ENCODE results near the gene SHC2.

Gene SHC2, protein sequence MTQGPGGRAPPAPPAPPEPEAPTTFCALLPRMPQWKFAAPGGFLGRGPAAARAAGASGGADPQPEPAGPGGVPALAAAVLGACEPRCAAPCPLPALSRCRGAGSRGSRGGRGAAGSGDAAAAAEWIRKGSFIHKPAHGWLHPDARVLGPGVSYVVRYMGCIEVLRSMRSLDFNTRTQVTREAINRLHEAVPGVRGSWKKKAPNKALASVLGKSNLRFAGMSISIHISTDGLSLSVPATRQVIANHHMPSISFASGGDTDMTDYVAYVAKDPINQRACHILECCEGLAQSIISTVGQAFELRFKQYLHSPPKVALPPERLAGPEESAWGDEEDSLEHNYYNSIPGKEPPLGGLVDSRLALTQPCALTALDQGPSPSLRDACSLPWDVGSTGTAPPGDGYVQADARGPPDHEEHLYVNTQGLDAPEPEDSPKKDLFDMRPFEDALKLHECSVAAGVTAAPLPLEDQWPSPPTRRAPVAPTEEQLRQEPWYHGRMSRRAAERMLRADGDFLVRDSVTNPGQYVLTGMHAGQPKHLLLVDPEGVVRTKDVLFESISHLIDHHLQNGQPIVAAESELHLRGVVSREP

DNA sequence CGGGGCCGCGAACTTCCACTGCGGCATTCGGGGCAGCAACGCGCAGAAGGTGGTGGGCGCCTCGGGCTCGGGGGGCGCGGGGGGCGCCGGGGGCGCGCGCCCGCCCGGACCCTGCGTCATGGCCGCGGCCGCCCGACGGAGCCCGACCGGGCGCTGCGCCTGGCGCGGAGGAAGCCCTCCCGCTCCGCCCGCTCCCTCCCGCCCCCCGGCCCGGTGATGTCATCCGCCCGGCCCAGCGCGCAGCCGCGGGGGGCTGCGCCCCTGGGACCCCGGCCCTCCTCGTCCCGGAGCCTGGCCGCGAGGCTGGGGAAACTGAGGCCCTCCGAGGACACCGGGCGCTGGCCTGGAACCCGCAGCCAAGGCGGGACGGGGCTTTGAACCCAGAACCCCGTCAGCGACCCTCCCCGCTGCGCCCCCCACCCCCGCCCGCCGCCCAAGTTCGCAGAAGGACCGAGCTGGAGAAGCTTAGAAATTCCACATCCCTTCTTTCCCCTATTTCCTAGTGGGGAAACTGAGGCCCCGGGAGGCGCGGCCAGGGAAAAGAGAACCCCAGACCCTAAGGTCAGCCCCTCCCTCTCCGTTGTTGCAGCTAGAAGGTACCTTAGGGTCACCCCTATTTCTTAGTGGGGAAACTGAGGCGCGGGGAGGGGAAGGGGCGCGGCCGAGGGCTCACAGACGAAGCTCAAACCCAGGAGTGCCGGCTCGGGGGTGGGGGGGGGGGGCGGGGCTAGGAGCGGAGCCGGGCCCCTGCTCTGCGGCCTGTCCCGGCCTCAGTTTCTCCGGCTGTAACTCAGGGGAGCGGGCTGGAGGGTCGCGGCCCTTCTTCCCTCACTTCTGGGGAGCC, at the start of gene SHC2:
Gene SHC2, minus strand, starts transcription at position 157 of the 844 bp plus-strand sequence. Its CDS starts 37 bp downstream, at position 120.
- no peak for FAIRE-seq

GRCh38 chr19:508204-509150, 47.6 kb upstream of the SHC2 start:
- no peak for FAIRE-seq

DNA sequence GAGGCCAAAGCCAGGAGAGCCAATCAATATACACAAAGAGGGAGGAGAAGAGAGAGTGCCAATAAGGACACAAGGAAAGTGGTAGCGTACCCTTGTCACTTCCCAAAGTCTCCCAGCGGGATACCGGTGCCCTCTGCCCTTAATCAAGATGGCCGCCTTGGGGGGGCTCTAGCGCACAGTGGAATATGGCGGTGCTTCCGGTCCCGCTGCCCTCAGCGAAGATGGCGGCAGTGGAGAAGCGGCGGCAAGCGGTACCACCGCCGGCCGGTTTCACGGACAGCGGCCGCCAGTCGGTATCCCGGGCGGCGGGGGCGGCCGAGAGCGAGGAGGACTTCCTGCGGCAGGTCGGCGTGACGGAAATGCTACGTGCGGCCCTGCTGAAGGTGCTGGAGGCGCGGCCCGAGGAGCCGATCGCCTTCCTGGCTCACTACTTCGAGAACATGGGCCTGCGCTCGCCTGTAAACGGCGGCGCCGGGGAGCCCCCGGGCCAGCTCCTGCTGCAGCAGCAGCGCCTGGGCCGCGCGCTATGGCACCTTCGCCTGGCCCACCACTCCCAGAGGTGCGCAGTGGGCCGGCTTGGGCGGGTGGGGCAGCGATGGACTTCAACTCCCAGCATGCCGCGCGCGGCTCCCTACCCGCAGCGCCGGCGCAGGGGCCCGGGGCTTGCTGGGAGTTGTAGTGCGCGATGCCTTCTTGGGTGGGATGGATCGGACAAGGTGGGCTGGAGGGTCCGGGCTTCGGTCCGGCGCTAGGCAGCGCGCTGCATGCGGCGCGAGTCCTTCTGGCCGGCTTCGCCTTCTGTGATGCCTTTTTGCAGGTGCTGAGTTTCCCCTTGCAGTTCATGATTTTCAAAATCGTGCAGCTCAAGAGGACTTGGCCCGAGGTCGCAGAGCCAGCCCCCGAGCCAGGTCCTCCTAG, 46.7 kb upstream of the SHC2 start, which contains the start of gene TPGS1:
Gene TPGS1, plus strand, starts transcription at position 212 of the 918 bp plus-strand sequence. Its CDS starts 10 bp downstream, at position 222.
- peak; percentile 99 for FAIRE-seq

DNA sequence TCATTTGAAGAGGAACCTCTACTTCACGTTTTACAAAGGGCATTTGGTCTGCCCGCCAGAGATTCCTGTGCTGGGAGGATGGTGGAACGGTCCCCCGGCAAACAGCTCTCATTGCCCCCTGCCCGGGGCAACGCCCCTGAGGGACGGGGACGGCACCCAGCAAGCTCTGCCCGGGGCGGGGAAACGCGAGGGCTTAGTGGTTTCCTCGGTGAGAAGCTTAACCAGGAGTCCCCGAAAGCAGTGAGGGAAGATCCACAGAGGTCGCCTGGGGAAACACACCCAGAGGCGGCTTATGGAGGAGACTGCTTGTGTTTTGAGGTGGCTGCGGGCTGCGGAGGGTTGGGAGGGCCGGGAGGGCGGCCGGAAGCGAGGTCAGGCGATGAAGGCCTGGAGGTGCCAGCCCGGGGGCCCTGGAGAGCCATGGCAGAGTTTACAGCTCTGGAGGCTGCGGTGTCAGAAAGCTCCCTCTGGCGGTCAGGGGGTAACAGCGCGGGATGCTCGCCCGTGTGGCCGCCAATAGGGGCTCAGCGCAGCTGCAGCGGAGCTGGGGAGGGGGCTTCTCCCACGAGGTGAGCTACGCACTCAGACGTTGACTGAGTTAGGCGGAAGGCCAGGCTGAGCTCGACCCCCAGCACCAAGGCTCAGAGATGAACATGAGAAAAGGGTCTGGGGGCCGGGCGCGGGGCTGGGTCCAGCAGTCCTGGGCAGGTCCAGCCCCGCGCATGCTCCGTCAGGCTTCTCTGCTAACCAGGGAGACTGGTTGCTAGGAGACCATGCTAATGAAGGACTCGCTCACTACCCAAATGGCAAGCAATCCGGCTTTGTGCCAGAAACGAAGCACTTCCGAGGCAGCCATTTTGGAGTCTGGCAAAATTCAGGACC, 45.8 kb upstream of the SHC2 start:
- no peak for FAIRE-seq

DNA sequence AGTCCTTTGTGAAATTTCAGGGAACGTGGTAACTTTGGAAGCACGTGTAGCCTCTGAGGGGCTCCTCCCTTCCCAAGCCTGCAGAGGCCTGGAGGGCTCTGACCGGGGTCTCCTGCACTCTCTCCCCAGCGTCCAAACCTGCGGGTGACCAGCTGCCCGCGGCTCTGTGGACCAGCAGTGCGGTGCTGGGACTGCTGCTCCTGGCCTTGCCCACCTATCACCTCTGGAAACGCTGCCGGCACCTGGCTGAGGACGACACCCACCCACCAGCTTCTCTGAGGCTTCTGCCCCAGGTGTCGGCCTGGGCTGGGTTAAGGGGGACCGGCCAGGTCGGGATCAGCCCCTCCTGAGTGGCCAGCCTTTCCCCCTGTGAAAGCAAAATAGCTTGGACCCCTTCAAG, 43.8 kb upstream of the SHC2 start:
- FAIRE-seq, result no peak

DNA sequence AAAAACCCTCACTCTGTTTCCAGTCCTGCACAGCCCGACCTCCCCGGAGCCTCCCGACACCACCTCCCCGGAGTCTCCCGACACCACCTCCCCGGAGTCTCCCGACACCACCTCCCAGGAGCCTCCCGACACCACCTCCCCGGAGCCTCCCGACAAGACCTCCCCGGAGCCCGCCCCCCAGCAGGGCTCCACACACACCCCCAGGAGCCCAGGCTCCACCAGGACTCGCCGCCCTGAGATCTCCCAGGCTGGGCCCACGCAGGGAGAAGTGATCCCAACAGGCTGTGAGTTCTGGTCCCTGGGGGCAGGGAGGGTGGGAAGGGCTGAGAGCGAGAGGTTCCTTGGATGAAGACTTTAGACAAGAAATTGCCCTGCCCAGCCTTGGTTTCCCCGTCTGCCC, 40.8 kb upstream of the SHC2 start:
- FAIRE-seq, result no peak

- no peak for FAIRE-seq
Measured at GRCh38 chr19:498977-499623, 38.3 kb upstream of the SHC2 start.

DNA sequence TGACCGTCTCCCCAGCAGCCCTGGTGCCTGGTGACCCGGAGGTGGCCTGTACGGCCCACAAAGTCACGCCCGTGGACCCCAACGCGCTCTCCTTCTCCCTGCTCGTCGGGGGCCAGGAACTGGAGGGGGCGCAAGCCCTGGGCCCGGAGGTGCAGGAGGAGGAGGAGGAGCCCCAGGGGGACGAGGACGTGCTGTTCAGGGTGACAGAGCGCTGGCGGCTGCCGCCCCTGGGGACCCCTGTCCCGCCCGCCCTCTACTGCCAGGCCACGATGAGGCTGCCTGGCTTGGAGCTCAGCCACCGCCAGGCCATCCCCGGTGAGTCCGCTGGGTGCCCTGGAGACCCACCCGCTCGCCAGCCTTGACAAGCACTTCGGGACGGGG, 37.7 kb upstream of the SHC2 start:
- FAIRE-seq, result no peak

DNA sequence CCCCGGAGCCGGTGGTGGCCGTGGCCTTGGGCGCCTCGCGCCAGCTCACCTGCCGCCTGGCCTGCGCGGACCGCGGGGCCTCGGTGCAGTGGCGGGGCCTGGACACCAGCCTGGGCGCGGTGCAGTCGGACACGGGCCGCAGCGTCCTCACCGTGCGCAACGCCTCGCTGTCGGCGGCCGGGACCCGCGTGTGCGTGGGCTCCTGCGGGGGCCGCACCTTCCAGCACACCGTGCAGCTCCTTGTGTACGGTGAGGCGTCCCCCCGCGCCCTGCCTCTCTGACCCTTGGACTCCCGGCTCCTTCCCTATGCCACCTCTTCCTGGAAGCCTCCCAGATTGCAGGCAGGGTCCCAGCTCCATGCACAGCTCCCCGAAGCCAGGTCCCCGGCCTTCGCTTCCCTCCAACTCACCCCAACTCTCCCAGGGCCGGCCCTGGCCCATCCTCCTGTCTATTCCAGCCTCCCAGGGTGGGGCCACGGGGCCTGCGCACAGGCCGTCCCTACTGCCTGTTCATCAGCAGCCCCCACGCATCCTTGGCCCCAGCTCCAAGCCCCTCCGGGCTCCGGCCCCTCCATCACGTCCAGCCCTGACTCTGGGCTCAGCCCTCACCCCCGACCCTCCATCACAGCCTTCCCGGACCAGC, 37.2 kb upstream of the SHC2 start:
- FAIRE-seq, result no peak

- no peak for FAIRE-seq
Measured at GRCh38 chr19:497491-497868, 36.6 kb upstream of the SHC2 start.

- FAIRE-seq, result no peak
Measured at GRCh38 chr19:496986-497385, 36.2 kb upstream of the SHC2 start.

- FAIRE-seq, result no peak
Measured at GRCh38 chr19:496112-496665, 35.4 kb upstream of the SHC2 start, which contains the start of gene MADCAM1. MADCAM1 (plus strand) TSS chr19:496486; CDS start chr19:496500, 14 bp downstream.

DNA sequence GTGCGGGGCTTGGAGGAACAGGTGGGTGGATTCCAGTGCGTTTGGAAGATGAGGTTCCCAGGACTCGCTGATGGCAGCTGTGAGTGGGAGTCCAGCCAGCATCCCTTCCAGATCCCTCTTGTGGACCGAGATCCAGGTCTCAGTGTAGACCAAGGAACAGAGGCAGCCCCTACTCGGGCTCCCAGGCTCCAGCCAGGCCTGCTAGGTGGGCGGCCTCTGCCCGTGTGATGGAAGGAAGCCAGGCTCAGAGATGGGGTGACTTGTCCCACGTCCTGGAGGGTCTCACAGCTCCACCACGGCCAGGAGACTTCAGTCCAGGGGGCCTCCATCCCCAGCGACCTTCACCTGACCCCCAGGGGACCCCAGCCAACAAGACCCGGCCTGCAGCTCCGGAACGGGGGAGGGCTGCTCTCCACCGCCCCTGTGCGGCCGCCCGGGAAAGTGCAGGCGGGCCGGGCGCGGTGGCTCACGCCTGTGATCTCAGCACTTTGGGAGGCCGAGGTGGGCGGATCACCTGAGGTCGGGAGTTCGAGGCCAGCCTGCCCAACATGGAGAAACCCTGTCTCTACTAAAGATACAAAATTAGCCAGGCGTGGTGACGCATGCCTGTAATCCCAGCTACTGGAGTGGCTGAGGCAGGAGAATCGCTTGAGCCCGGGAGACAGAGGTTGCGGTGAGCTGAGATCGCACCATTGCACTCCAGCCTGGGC, 34.7 kb upstream of the SHC2 start:
- no peak for FAIRE-seq

- FAIRE-seq, result no peak
Measured at GRCh38 chr19:495081-495401, 34.2 kb upstream of the SHC2 start.

GRCh38 chr19:494171-495080, 33.6 kb upstream of the SHC2 start:
- FAIRE-seq, result no peak

DNA sequence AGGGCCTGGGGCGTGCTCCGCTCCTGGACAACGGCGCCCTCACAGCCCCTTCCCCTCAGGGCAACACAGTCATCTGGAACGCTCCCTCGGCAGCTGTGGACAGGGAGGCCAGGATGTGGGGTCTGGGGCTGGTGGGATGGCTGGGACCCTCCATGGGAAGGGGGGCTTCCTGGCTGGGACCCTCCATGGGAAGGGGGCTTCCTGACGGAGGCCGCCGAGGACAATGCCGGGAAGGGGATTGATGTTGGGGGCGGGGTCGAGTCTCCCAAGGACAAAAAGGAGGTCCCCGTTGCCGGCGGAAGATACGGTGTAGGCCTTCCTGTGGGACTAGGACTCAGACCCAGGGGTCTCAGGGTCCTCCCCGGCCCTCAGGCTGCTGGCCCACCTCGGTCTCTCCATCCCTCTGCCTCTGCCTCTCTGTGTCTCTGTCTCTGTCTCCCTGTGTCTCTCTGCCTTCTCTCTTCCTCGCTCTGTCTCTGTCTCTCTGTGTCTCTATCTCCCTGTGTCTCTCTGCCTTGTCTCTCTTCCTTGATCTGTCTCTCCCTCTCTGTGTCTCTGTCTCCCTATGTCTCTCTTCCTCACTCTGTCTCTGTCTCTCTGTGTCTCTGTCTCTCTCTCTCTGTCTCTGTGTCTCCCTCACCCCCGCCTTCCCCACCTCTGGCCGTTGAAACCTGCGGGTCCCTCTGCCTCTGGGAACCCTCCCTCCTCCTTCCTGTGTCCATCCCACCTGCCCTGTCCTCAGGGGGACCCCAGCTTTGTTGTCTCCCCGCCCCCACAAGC, 32.7 kb upstream of the SHC2 start:
- no peak for FAIRE-seq

Data from endometrium (tissue), 2 donors.